ENCODE results near the gene FNDC3B. TPM values are rescaled to one million over a fixed set of nuclear protein-coding genes. Genes with fewer than 3 reads are reported as not detected.

Gene FNDC3B
- total RNA-seq, 2 experiments from 2014 or later = 10.6 to 12.0 TPM

- Mint-ChIP-seq H3K36me3 (ENCODE audit: low read depth) (peaks cover 17% of the 10 kb centered on the region), H3K4me3 (no peak overlapping the region), H3K9me3 (no peaks in the 10 kb centered on the region), H3K27ac (no peak overlapping the region), H3K27me3 (no peaks in the 10 kb centered on the region), H3K4me1 (ENCODE audit: low read depth) (peaks cover 18% of the 10 kb centered on the region)
- intact Hi-C loops (cut with micrococcal nuclease) = no loop called here
- ChIA-PET POLR2A (no interaction called here), CTCF (interaction anchor here (1.2 kb wide), 2 partner anchors 16 to 78 kb away, joined by 3 to 5 read pairs; no protein-coding TSS in a partner anchor)
- no peak for DNase-seq
- no peak for TF ChIP-seq CTCF (IDR thresholded peaks at IDR 0.05)
- no peak for ATAC-seq
These were observed 84.9 kb downstream of the FNDC3B start for GRCh38 chr3:172124271-172124670.

- Mint-ChIP-seq H3K27ac (no peak overlapping the region), H3K27me3 (no peaks in the 10 kb centered on the region), H3K4me1 (ENCODE audit: low read depth) (peaks cover 26% of the 10 kb centered on the region), H3K9me3 (no peaks in the 10 kb centered on the region), H3K36me3 (ENCODE audit: low read depth) (peaks cover 16% of the 10 kb centered on the region), H3K4me3 (no peak overlapping the region)
- no peak for TF ChIP-seq CTCF (IDR thresholded peaks at IDR 0.05)
- ATAC-seq (no peak), DNase-seq (no peak)
- intact Hi-C loops (cut with micrococcal nuclease) = no loop called here
- ChIA-PET POLR2A (no interaction called here), CTCF (interaction anchor here (1.2 kb wide), 1 partner anchor 17 kb away, joined by 3 read pairs; no protein-coding TSS in a partner anchor)
These were observed 85.7 kb downstream of the FNDC3B start for GRCh38 chr3:172125053-172125452.

- ChIA-PET CTCF (interaction anchor here (1.2 kb wide), 1 partner anchor 19 kb away, joined by 3 read pairs; no protein-coding TSS in a partner anchor), POLR2A (no interaction called here)
- no peak overlapping the region for H3K27ac Mint-ChIP-seq
- no peaks in the 10 kb centered on the region for H3K27me3 Mint-ChIP-seq
- DNase-seq (peak; percentile 19), ATAC-seq (no peak)
- H3K4me3 Mint-ChIP-seq = no peak overlapping the region
- H3K36me3 Mint-ChIP-seq (ENCODE audit: low read depth) = peaks cover 22% of the 10 kb centered on the region
- no peak for TF ChIP-seq CTCF (IDR thresholded peaks at IDR 0.05)
- intact Hi-C loops (cut with micrococcal nuclease) = no loop called here
- peaks cover 34% of the 10 kb centered on the region for H3K4me1 Mint-ChIP-seq (ENCODE audit: low read depth)
- no peaks in the 10 kb centered on the region for H3K9me3 Mint-ChIP-seq
These were observed 86.6 kb downstream of the FNDC3B start for GRCh38 chr3:172125963-172126457.

GRCh38 chr3:172126741-172127140 lies 87.4 kb downstream of the FNDC3B start:
- Mint-ChIP-seq H3K4me3 (no peak overlapping the region), H3K27me3 (no peaks in the 10 kb centered on the region), H3K4me1 (ENCODE audit: low read depth) (peaks cover 34% of the 10 kb centered on the region), H3K27ac (no peak overlapping the region), H3K36me3 (ENCODE audit: low read depth) (peaks cover 22% of the 10 kb centered on the region), H3K9me3 (no peaks in the 10 kb centered on the region)
- intact Hi-C loops (cut with micrococcal nuclease) = no loop called here
- DNase-seq = no peak
- ChIA-PET CTCF (interaction anchor here (1.2 to 2.0 kb wide), 2 partner anchors 13 to 20 kb away, joined by 3 to 5 read pairs; no protein-coding TSS in a partner anchor), POLR2A (no interaction called here)
- ATAC-seq = no peak
- TF ChIP-seq CTCF (IDR thresholded peaks at IDR 0.05) = no peak

- no peaks in the 10 kb centered on the region for H3K27me3 Mint-ChIP-seq
- CTCF ChIA-PET = interaction anchor here (2.0 kb wide), 1 partner anchor 13 kb away, joined by 5 read pairs; no protein-coding TSS in a partner anchor
- H3K27ac Mint-ChIP-seq = no peak overlapping the region
- H3K36me3 Mint-ChIP-seq (ENCODE audit: low read depth) = peaks cover 22% of the 10 kb centered on the region
- H3K4me3 Mint-ChIP-seq = no peak overlapping the region
- intact Hi-C loops (cut with micrococcal nuclease) = no loop called here
- H3K9me3 Mint-ChIP-seq = no peaks in the 10 kb centered on the region
- no peak for TF ChIP-seq CTCF (IDR thresholded peaks at IDR 0.05)
- H3K4me1 Mint-ChIP-seq (ENCODE audit: low read depth) = peaks cover 38% of the 10 kb centered on the region
- DNase-seq (no peak), ATAC-seq (no peak)
- POLR2A ChIA-PET = no interaction called here
These were observed 87.8 kb downstream of the FNDC3B start for GRCh38 chr3:172127141-172127540.

Measured in activated CD8-positive, alpha-beta T cell treated with anti-CD3 and anti-CD28 coated beads for 36 hours (primary cell).